Endothelial cell of umbilical vein (primary cell): ENCODE measurements around the gene CARD11. TPM values are rescaled to one million over a fixed set of nuclear protein-coding genes. Genes with fewer than 3 reads are reported as not detected.

ENCODE experiments used
- BruUV-seq: library from RNA; stranded (reverse); fragments of 400-500 nt; replicated peaks from 2 replicates; lab custom pipeline; 2021; lab: Mats Ljungman, UMichigan
- CTCF ChIA-PET: fragments of 300-600, 350-600 bp; sonication (Branson Sonifier 250); formaldehyde crosslinking; loops from one replicate; lab custom pipeline; 2021; ENCODE audit warnings: antibody characterized with exemption, inconsistent platforms; lab: Charles Lee
- POLR2A ChIA-PET: fragments of 300-600, 350-600 bp; sonication (Branson Sonifier 250); formaldehyde crosslinking; loops from one replicate; lab custom pipeline; 2021; ENCODE audit warnings: antibody characterized with exemption, inconsistent platforms; lab: Charles Lee
- DNase-seq: peaks from one replicate; pipeline ENCODE4 v3.0.0-alpha.2; 2011; ENCODE audit warnings: low read depth, low spot score
- FAIRE-seq: peaks from 2 replicates; lab custom pipeline; 2011; peaks lifted over from hg19 to GRCh38; lab: Jason Lieb, UNC
- H2AFZ ChIP-seq: 2 replicates; pipeline ENCODE4 v1.6.0; 2012; ENCODE audit warnings: low read depth, low read length, control low read depth, inconsistent platforms
- H3K27ac ChIP-seq: 2 replicates; pipeline ENCODE4 v1.5.1; 2011; ENCODE audit warnings: low read depth, mild to moderate bottlenecking, control low read depth, low read length, moderate library complexity; ENCODE audit not compliant: insufficient read depth
- H3K27me3 ChIP-seq, 2 experiments: 2 replicates each; pipeline versions ENCODE4 v1.6.0 to v1.6.1; 2011; ENCODE audit warnings: low read length in 2 of 2, mixed read lengths in 1 of 2; ENCODE audit not compliant: control insufficient read depth in 2 of 2, insufficient read depth in 2 of 2
- H3K36me3 ChIP-seq, 2 experiments: 2 replicates in 1 of 2; 3 replicates in 1 of 2; pipeline ENCODE4 v1.5.1; 2011; ENCODE audit warnings: low read length in 2 of 2, mild to moderate bottlenecking in 1 of 2, moderate library complexity in 1 of 2; ENCODE audit not compliant: control insufficient read depth in 2 of 2, insufficient read depth in 2 of 2; ENCODE audit errors: extremely low read depth in 1 of 2
- H3K4me1 ChIP-seq: 3 replicates; pipeline ENCODE4 v1.5.1; 2011; ENCODE audit warnings: mild to moderate bottlenecking, low read length; ENCODE audit not compliant: control insufficient read depth, insufficient read depth; ENCODE audit errors: extremely low read depth
- H3K4me2 ChIP-seq: 2 replicates; pipeline ENCODE4 v1.6.1; 2011; ENCODE audit warnings: low read length, control low read depth, mixed read lengths; ENCODE audit not compliant: insufficient read depth
- H3K4me3 ChIP-seq, 3 experiments: fragments of 200-600 bp in 1 of 3; sonication (generic), shearing (Covaris generic) in 1 of 3; replicated peaks in 1 of 3; 2 replicates each; pipeline ENCODE4 v1.5.1; 2011 to 2016; ENCODE audit warnings: control low read depth in 3 of 3, low read length in 3 of 3, mild to moderate bottlenecking in 2 of 3, inconsistent platforms in 1 of 3, low read depth in 1 of 3, moderate library complexity in 1 of 3; ENCODE audit not compliant: insufficient read depth in 1 of 3
- H3K79me2 ChIP-seq: 2 replicates; pipeline ENCODE4 v1.6.0; 2012; ENCODE audit warnings: low read length, inconsistent platforms; ENCODE audit not compliant: control insufficient read depth, insufficient read depth
- H3K9ac ChIP-seq: replicated peaks from 2 replicates; pipeline ENCODE3; 2011; ENCODE audit warnings: low read length, control low read depth; ENCODE audit not compliant: insufficient read depth; ENCODE audit errors: extremely low read depth
- H3K9me1 ChIP-seq: replicated peaks from 3 replicates; pipeline ENCODE4 v1.6.0; 2011; ENCODE audit warnings: mild to moderate bottlenecking, low read length; ENCODE audit not compliant: control insufficient read depth, insufficient read depth; ENCODE audit errors: extremely low read depth
- H3K9me3 ChIP-seq: replicated peaks from 2 replicates; pipeline ENCODE4 v1.5.1; 2012; ENCODE audit warnings: low read length, inconsistent platforms; ENCODE audit not compliant: control insufficient read depth, insufficient read depth
- H4K20me1 ChIP-seq: replicated peaks from 2 replicates; pipeline ENCODE3; 2011; ENCODE audit warnings: mild to moderate bottlenecking, low read length; ENCODE audit not compliant: control insufficient read depth, insufficient read depth; ENCODE audit errors: extremely low read depth
- EZH2 ChIP-seq: IDR thresholded peaks from 2 replicates; pipeline ENCODE4 v1.6.1; 2012; ENCODE audit warnings: borderline replicate concordance, low read depth, mild to moderate bottlenecking, moderate library complexity, low read length, inconsistent platforms; ENCODE audit not compliant: severe bottlenecking
- FOS ChIP-seq: IDR thresholded peaks from 2 replicates; pipeline ENCODE4 v1.6.1; 2011; ENCODE audit warnings: mild to moderate bottlenecking, low read length, moderate library complexity, borderline replicate concordance; ENCODE audit not compliant: insufficient read depth
- GATA2 ChIP-seq: IDR thresholded peaks from 2 replicates; pipeline ENCODE4 v1.7.0; 2011; ENCODE audit warnings: low read depth, mild to moderate bottlenecking, moderate library complexity, mixed read lengths, low read length; ENCODE audit not compliant: insufficient read length, insufficient read depth
- JUN ChIP-seq: IDR thresholded peaks from 2 replicates; pipeline ENCODE4 v1.6.1; 2011; ENCODE audit warnings: borderline replicate concordance, low read depth; ENCODE audit not compliant: insufficient read length, insufficient read depth
- MAX ChIP-seq: IDR thresholded peaks from 2 replicates; pipeline ENCODE4 v1.6.1; 2011; ENCODE audit not compliant: insufficient read depth, insufficient read length
- POLR2A ChIP-seq: IDR thresholded peaks from 2 replicates; pipeline ENCODE4 v1.6.1; 2012; ENCODE audit warnings: low read depth, mild to moderate bottlenecking, control low read depth, low read length
- POLR2AphosphoS5 ChIP-seq: IDR thresholded peaks from 2 replicates; pipeline ENCODE4 v1.6.1; 2012; ENCODE audit warnings: low read depth, mild to moderate bottlenecking, control low read depth, low read length, moderate library complexity; ENCODE audit not compliant: insufficient read depth
- dilution Hi-C: fragments of 300-500 bp; cut with MboI; formaldehyde crosslinking; loops from one replicate; pipeline ENCODE4 v1.15.0; 2019; ENCODE audit warnings: low sequenced_read_pairs; ENCODE audit not compliant: extremely low pct_ligation_motif_present
- intact Hi-C: fragments of 100-400 bp; cut with micrococcal nuclease; formaldehyde crosslinking; loops from one replicate; pipeline ENCODE4 v1.10.0; 2022
- polyA plus RNA-seq, 4 experiments: library from polyadenylated mRNA; depleted of rRNA in 3 of 4; stranded (reverse) in 3 of 4; unstranded in 1 of 4; fragments of >200 nt; gene quantifications; 2 replicates each; pipeline versions ENCODE4 v1.2.1 to v1.2.3, GENCODE V29; 2011 to 2012; ENCODE audit warnings: missing spikeins in 1 of 4
- total RNA-seq: library from RNA; stranded (reverse); gene quantifications from 2 replicates; pipeline ENCODE4 v1.2.3, GENCODE V29; 2021

Gene CARD11
- total and polyA plus RNA-seq, 2 donors (not counting 3 experiments of a cell fraction or from before 2014, with no cell fraction given), result 20.4 to 41.8 TPM

GRCh38 chr7:3055626-3056025 lies 12.0 kb upstream of the CARD11 start:
- no peak overlapping the region for H3K9ac ChIP-seq
- FAIRE-seq (no peak), DNase-seq (no peak)
- peaks cover 14 to 21% of the 10 kb centered on the region in 2 experiments for H3K27me3 ChIP-seq
- no peak overlapping the region for H3K4me3 ChIP-seq
- H3K27ac ChIP-seq, result no peak overlapping the region
- POLR2A ChIA-PET, result no interaction called here
- TF ChIP-seq POLR2AphosphoS5, result no peak
- no peaks in the 10 kb centered on the region for H3K9me1 ChIP-seq
- H2AFZ ChIP-seq, result no peak overlapping the region
- H3K4me2 ChIP-seq, result no peak overlapping the region
- CTCF ChIA-PET, result interaction anchor here (1.3 kb wide), 1 partner anchor 10 kb away, joined by 6 read pairs; no protein-coding TSS in a partner anchor
- no peaks in the 10 kb centered on the region for H4K20me1 ChIP-seq
- no TSS peak for BruUV-seq
- no peaks in the 10 kb centered on the region for H3K4me1 ChIP-seq
- intact Hi-C loops (no loop called here), dilution Hi-C loops (no loop called here)
- H3K9me3 ChIP-seq, result no peaks in the 10 kb centered on the region
- H3K36me3 ChIP-seq, result no peaks in the 10 kb centered on the region
- no peaks in the 10 kb centered on the region for H3K79me2 ChIP-seq

- peak; percentile 42 for FAIRE-seq
- H3K9me3 ChIP-seq, result no peaks in the 10 kb centered on the region
- intact Hi-C loops, result loop anchor here (1.0 to 2.0 kb wide), 2 partner anchors 14 to 44 kb away; no protein-coding TSS in a partner anchor
- no peak for DNase-seq
- no peaks in the 10 kb centered on the region for H3K27me3 ChIP-seq
- H3K27ac ChIP-seq, result no peak overlapping the region
- peaks cover 27% of the 10 kb centered on the region for H3K79me2 ChIP-seq
- dilution Hi-C loops, result no loop called here
- H4K20me1 ChIP-seq, result no peaks in the 10 kb centered on the region
- H3K36me3 ChIP-seq, result no peaks in the 10 kb centered on the region
- H3K9me1 ChIP-seq, result no peaks in the 10 kb centered on the region
- ChIA-PET CTCF (interaction anchor here (0.7 kb wide), 1 partner anchor 9 kb away, joined by 4 read pairs; no protein-coding TSS in a partner anchor), POLR2A (no interaction called here)
- no peak for TF ChIP-seq GATA2
- no peak for TF ChIP-seq JUN
- no peak for TF ChIP-seq EZH2
- no peak for TF ChIP-seq POLR2A
- TF ChIP-seq FOS, result no peak
- TF ChIP-seq MAX, result no peak
- H3K4me3 ChIP-seq, result peak overlapping the region; percentile 61 to 71 (median 63)
- BruUV-seq, result no TSS peak
- H3K4me1 ChIP-seq, result peaks cover 3% of the 10 kb centered on the region
- H3K9ac ChIP-seq, result peak overlapping the region; percentile 57
- peak overlapping the region; percentile 63 for H3K4me2 ChIP-seq
- H2AFZ ChIP-seq, result peak overlapping the region; percentile 82
Measured at GRCh38 chr7:3042861-3043489, 692 bp downstream of the CARD11 start.
